Midbrain (tissue), 1 donor: ENCODE measurements around the gene NKX6-2.

Experiments
- DNase-seq: peaks from one replicate; lab custom pipeline; 2025; lab: John Stamatoyannopoulos, UW

Gene NKX6-2

DNA sequence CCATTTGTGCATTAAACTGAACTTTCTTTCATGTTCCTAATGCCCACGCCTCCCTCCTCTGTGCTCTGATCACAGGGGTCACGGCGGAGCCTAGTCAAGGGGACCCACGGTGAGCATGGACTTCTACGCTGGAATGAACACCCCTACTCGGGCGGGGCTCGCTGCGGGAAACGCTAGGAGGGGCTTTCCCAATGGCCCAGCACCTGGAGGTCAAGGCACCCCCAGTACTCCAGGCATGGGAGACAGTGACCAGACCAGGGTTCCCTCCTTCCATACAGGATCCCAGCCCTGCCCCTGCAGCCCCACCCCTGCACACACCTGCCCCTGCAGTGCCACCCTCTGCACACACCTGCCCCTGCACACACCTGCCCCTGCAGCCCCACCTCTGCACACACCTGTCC is 27.1 kb upstream of the NKX6-2 start:
- DNase-seq = no peak

DNA sequence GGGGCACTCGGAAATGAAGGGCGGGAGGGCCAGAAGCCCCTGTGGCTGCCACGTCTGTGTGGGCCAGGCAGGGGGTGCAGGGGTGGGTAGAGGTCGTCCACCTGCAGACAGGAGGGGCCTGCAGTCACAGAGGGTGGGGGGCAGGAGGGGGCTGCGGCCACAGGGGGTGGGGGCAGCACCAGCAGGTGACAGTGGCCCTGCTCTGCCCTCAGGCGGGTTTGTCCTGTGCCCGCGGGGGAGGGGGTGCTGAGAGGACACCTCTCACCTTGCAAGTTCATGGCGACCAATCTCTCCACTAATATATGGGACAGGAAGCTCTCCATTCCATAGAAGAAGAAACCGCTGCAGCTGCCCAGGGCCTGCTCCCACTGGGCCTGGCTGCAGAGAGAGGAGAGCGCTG is 26.6 kb upstream of the NKX6-2 start:
- DNase-seq = no peak

DNA sequence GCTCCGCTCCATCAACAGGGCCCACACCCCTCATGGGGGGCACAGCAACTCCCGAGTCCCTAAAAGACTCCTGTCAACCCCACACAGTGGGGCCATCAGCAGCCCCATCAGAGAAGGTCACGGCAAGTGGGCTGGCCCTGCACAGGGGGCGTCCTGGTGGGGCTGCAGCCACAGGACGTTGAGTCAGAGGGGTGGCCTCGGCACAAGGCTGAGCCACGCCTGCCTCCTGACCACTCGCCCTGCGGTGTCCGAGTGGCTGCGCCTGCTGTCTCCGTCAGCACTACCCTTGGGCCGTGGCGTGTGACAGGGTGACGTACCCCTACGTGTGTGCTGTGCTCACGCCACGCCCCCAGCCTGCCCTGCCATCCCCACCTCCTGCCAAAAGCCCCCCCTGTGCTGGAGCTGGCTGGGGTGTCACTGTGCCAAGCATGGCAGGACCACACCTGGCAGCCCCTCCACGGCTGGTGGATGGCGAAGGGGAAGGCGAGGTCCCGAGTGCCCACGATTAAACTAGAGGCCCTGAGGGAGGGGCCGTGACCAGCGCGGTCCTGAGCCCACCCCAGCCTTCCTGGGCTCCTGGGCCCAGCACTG is 26.0 kb upstream of the NKX6-2 start:
- no peak for DNase-seq

DNA sequence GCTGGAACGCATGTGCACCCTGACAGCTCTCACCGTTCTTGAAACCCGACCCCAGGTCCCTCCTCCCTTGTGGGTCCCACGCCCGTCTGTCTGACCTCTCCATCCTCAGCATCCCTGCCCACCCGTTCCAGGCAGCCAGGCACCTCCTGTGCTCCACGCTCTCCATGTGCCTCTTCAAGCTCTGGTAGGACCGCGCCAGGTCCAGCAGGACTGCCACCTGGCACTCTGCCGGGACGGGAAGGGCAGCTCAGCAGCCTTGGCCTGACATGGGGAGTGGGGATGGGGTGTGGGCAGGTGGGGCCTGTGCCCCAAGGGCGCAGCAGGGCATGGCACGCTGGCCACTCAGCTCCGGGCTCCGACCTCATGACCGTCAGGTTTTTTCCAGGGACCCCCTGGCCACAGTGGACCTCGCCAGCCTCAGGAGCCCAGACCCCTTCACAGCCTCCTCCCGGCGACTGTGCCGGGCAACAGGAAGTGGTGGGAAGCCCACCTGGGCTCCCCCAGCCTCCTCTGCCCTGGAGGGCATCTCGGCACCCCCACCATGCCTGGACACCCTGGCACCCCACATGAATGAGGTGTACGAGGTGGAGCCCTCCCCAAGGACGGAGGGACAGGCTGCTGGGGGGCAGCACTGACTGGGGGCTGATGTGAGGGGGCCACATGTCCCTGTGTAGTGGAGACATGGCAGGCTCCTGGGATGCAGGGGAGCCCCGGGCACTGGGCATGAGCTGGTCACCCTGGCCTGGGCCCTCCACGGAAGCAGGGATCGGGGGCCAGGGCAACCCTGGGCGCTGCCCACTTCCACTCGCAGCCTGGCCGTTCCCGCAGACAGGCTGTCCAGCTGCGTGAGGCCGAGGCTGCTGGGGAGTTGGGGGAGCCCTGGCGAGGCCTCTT is 25.1 kb upstream of the NKX6-2 start:
- DNase-seq = no peak

DNA sequence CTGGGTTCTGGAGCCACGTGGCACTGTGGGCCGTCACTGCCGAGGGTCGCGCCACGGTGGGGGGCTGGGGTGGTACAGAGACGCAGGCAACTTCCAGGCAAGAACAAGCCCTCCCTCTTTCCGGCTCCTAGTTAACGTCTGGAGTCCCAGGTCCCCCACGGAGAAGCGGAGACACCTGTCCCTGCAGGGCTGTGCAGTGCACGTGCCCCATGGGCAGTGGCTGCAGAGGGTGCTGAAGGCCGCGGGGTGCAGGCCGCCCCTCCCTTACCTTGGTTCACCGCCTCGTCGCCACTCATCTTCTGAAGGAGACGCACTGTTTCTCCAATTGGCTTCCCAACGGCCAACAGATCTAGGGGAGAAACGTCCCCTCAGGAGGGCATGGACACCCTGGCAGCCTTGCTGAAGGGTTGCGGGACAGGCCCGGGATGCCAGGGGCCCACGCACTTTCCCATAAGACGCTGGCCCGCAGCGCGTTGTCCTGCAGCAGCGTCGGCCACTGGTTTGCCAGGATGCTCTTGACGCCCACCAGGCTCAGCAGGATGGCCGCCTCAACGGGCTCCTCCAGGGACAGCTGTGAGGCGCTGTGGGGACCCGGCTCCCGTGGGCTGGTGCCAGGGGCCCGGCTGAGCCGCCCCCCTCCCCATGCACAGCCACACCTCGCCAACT is 24.3 kb upstream of the NKX6-2 start:
- no peak for DNase-seq

DNA sequence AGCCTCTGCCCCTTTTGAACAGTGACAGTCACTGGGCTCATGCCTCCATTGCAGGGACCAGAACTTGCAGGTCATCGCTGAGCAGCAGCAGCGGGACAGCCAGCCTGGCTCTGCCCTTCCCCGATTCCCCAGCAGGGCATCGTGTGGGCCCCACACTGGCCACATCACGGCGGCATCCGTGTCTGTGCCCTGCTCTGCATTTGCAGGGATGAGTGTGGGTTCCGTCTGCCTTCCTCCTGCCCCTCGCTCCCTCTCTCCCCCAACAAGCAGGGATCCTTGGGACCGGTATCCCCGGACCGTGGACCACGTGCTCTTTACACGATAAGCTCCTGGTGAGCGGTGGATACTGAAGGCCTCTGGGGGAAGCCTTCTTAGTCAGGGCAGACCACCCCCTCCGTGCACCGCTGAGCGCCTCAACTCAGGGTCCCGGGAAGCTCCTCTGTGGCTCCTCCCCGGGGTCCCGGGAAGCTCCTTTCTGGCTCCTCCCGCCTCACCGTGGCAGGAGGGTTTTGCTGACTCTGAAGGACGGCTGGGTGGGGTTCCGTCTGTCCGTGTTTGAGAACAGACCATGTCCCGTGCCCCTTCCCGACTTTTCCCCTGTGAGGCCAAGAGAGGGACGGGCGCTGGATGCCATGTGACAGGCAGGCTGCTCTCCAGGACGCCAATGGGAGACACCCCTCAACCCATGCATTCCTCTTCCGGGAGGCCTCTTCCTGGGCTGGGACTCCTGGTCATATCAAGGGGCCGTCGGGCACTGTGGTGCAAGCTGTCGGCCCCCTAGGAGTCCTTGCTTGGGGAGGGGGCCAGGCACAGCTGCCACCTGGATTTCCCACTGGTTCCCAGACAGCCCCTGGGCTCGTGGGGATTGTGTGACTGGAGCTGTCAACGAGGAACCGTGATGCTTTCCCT is 23.5 kb upstream of the NKX6-2 start:
- no peak for DNase-seq

DNA sequence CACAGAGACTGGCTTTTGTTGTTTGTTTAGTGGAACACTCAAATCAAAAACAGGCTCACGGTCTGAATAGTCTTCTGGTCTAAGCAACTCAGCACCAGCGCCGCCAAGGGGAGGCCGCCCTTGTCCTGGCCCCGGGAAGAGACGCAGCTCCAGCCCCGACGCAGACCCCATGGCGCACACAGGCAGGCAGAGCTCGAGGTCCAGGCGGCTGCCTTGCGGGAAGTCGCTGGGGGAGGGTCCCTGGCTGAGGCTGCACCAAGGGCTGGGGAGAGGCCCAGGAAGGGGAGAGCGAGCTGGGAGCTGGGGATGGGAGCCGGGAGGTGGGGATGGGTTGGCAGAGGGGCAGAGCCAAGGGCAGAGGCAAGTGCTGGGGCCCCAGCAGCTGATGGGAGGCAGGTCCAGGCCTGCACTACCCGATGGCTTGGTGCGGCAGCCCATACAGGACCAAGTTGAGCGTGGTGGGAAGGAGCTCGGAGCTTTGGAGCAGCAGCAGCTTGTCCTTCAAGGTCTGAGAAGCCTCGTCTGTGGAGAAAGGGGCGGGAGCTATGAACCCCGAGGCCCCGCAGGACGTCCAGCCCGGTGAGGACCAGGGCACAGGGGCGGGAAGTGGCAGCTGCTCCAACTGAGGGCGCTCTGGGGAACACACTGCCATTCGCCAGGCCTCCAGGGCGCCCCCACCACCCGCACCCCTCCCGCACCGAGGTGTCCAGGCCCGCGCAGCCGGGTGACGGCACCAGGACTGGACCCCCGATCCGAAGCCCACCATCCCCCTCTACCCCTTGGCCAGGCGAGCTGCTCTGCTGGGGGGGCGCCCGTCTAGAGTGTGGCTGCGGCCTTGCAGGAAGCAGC is 22.7 kb upstream of the NKX6-2 start:
- no peak for DNase-seq

DNA sequence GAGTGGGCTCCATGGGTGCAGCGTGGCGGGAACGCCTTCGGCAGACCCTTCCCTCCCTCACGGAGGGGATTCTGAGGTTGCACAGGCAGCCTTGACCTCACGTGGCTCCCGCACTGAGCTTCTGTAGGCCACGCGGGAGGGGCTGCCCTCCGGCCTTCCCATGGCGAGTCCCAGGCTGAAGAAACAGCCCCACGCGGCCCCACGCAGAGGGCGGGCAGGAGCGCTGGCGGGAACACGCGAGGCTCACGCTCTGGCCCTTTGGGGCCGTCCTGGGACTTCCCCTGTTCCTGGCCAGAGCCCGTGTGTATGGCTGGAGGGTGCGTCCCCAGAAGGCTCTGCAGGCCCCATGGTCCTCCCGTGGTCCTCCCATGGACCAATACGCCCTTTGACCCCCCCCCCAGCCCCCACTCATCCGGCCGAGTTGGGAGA is 21.7 kb upstream of the NKX6-2 start:
- no peak for DNase-seq

DNA sequence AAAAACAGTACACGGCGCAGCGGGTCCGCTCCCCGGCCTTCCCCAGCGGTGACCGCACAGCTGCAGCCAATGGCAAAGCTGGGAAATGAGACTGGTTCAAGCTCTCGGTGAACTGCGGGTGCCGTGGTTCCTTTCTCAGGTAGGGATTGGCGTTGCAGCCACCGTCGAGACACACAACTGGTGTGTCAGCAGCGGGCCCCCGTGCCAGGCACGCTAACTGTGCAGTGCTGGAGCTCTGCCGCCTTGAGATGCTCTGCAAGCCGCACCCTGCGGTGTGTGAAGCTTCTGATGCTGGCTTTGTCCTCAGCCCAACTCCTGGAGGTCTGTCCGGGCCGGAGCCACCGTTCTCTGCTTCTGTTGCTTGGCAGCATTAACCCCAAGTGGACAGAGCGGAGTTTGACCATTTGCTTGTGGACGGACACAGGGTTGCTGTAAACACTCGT is 20.6 kb upstream of the NKX6-2 start:
- DNase-seq = no peak

DNA sequence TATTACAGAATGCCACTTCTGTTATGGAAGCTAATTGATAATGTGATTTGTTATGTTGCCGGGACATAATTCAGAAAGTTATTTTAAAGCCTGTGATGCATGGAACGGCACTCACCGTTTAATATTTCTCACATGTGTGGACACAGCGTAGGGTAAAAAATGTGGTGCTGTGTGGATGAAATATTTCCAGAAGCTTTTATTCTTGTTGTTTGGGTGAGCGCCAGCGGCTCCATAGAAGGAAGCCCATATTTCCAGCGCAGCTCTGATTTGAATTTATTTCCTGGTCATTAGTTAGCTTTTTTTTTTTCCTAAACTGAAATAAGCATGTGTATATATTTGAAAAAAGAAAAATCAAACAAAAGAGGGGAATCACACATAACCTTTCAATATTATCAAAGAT is 20.2 kb upstream of the NKX6-2 start:
- no peak for DNase-seq

DNA sequence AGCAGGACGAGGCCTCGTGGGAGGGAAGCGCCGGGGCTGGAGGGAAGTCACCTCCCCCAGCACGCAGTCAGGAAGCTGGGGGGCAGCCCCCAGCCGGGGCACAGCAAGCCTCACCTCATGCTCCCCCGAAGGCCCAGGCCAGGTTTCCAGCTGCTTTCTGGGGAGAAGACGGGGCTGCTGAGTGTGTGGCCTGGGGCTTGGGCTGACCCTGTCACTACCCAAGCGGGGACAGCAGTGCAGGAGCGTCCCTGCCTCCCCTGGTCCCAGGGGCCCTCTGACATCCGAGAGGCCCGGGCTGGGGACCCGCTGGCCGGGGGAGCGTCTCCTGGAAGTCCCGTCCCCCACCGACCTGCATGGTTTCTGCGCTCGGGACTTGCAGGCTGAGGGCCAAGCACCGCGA is 19.7 kb upstream of the NKX6-2 start:
- no peak for DNase-seq

DNA sequence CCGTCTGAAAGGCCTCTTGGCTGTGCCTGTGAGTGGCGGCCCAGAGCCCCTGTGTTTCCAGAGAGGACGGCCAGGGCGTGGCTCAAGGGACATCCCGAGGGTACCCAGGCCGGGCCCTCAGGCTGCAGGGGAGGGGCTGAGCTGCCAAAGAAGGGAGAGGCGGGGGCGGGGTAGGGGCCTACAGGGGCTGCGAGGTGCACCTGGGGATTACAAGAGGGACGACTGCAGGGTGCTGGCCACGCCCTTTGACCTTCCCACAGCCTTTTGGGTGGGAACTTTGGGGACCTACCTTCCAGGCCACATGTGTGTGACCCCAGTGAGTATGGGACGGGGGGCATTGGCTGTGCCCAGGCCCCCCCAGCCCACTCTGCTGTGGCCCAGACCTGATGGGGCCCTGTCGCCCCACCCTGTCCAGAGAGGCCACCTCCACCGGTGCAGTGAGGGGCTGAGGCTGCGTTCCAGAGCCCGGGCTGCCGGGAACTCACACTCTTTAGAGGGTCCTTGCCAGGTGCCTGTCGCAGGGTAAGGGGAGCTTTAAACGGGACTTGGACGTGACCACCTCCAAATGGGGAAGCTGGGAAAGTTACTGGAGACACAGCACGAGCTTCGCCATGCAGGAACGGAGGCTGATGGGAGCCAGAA is 19.0 kb upstream of the NKX6-2 start:
- DNase-seq = no peak

DNA sequence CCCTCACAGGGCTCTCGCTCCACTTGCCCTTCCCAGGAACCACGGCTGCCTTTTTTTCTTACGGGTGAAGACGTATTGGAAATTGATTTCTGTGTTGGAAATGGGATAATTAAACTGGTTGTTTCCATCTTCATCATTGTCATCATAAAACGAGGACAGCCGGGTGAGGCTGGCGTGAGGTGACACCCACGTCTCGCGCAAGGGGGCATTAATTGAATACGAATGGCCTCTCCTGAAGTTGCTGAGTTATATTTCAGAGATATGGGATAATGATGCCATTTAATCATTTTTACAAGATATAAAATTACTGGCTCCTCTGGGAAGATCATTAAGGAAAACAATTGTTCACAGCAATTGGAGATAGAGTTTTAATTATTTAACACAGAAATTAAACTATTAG is 18.3 kb upstream of the NKX6-2 start:
- DNase-seq = no peak

DNA sequence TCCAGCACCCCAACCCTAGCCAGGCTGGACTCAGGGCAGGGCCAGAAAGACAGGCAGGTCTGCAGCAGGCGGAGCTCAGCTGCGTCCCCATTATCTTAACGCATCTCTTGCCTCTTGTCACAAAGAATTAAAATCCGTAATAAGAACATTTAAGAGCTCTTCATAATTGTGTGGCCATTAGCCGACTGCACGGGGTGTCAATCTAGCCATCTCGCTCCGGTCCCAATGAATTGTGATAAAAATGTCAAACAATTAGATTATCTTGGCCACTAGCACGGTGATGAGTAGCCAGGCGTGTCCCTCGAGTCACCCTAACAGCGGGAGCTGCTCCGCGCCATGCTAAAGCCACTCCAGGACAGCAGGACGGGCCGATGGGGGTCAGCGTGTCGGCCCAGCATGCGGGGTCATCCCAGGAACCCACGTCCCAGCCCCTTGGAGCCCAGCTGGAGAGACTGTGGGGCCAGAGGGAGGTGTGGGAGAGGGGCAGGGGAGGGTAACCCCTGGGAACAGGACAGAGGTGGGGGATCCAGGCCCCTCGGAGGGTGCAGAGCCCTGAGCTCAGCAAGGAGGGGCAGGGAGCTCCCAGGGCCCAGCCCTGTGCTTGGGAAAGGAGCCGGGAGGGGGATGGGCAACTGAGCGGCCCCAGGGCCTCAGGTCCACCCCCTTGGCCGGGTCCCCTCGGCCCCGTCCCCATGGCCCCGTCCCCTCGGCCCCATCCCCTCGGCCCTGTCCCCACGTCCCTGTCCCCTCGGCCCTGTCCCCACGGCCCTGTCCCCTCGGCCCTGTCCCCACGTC is 17.7 kb upstream of the NKX6-2 start:
- no peak for DNase-seq

DNA sequence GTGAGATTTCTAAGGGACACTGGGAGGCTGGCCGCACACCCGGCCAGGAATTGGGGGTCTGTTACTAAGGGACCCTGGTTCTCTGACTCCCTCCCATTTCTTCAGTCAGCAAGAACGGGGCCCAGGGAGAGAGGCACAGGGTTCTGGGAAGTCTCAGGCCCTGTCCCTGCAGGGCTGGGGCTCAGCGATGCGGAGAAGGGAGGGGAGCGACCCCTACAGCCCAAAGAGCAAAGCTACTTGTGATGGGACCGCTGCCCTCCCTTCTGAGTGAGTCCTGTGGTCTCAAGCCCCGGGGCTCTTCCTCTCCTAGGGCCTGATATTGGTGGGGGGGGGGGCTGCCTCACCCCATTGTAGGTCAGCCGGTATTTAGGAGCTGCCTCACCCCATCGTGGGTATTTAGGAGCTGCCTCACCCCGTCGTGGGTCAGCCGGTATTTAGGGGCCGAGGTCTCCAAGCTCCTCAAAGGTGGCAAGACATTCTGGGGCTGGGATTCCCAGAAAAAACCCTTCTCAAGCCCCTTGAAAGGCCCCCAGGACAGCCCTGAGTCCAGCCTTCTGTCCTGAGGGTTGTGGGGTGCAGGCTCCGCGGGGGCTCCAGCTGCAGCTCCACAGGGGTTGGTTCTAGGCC is 16.9 kb upstream of the NKX6-2 start:
- no peak for DNase-seq

DNA sequence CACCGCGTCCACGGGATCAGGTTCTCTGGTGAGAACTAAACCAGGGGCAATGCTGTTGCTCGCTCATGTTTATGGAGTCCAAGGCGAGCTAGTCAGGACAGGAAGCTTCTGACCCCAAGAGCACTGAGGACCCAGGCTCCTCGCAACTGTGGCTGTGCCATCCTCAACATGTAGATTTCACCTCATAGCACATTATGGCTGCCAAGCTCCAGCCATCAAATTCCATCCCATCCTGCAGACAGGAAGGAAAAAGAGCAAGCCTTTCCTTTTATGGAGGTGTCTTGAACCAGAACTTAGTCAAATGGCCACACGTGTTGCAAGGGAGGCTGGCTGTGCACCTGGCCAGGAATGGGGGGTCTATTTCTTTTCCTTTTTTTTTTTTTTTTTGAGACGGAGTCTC is 16.1 kb upstream of the NKX6-2 start:
- no peak for DNase-seq

DNA sequence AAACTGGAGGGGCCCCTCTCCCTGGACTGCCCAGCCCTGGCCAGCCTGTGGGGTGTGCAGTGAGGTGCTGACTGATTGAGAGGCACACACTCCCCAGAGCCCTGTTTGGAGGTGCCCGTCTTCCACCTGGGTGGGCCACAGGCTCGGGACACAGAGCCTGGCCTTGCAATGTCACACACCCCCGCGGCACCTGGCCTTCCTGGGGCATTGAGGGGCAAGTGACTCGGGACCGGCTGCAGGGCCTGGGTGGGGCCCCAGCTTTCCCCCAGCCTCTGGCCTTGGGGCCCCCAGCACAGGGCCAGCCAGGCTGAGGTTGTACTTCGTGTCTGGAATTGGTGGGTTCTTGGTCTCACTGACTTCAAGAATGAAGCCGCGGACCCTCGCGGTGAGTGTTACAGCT is 13.9 kb upstream of the NKX6-2 start:
- no peak for DNase-seq

DNA sequence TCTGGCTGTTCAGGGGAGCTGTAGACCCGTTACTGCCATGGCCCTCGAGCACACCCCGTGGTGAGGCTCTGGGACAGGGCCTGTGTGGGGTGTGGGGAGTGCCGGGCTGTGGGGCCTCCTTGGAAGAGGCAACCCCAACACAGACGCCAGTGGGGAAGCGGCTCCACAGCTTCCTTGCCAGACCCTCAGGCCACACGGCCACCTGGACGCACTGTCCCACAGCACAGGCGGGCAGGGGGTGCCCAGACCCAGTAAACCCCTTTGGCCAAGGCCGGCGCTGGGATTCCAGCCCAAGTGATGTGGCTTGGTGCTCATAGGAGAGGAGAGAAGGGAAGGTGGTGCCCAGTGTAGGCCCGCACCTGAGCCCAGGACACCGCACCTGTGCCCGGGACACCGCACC is 12.9 kb upstream of the NKX6-2 start:
- no peak for DNase-seq

DNA sequence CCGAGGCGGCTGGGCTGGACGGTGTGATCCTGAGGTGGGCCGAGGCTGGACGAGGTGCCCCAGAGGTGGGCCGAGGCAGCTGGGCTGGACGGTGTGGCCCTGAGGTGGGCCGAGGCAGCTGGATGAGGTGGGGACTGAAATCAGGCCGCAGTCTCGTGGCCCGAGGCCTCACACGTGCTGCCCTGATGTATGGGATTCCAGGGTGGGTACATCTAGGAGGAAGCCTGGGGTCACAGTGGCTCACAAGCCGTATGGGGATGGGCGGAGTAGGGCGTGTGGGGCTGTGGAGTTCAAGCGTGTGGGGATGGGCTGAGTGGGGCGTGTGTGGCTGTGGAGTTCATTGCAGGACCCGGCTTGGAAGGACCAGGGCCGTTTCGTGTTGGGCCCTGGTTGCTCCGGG is 12.5 kb upstream of the NKX6-2 start:
- DNase-seq = no peak
